HepG2 (cell line): ENCODE data around the gene SASS6. TPM values are rescaled to one million over a fixed set of nuclear protein-coding genes. Genes with fewer than 3 reads are reported as not detected.

Experiments
- ATAC-seq: fragments of 200-7000 bp; cut with Tn5 transposase; 3 replicates; pipeline ENCODE4 v1.9.1; 2020; ENCODE audit warnings: mild to moderate bottlenecking, moderate library complexity
- BruUV-seq: library from RNA; stranded (reverse); fragments of 400-500 nt; replicated peaks from 2 replicates; lab custom pipeline; 2021; lab: Mats Ljungman, UMichigan
- CTCF ChIA-PET: fragments of 300-600 bp; formaldehyde crosslinking; extraction: SDS; loops from one replicate; lab custom pipeline; 2021; ENCODE audit warnings: low total read pairs, inconsistent platforms, low intra/inter-chr PET ratio; lab: Yijun Ruan, JAX
- POLR2A ChIA-PET: fragments of 350-600 bp; sonication (Branson Sonifier 250); formaldehyde crosslinking; loops from one replicate; lab custom pipeline; 2020; ENCODE audit warnings: antibody characterized with exemption, inconsistent platforms; lab: Yijun Ruan, JAX
- DNase-seq: peaks from one replicate; pipeline ENCODE4 v3.0.0-alpha.2; 2015; ENCODE audit warnings: low spot score
- FAIRE-seq: peaks from 3 replicates; lab custom pipeline; 2011; peaks lifted over from hg19 to GRCh38; lab: Jason Lieb, UNC
- H2AFZ ChIP-seq: one replicate; pipeline ENCODE4 v1.6.1; 2011; ENCODE audit warnings: low read length, inconsistent platforms
- H3K27ac ChIP-seq: fragments of 300-600 bp; 3 replicates; pipeline ENCODE4 v1.8.0; 2011; ENCODE audit warnings: mixed run types, mild to moderate bottlenecking, mixed read lengths, low read length, inconsistent platforms; ENCODE audit not compliant: insufficient read depth; ENCODE audit errors: extremely low read length
- H3K27me3 ChIP-seq, 2 experiments: fragments of 200-600 bp in 1 of 2; 2 replicates in 1 of 2; 3 replicates in 1 of 2; pipeline versions ENCODE4 v1.6.0 to v1.8.0; 2011; ENCODE audit warnings: low read length in 2 of 2, mild to moderate bottlenecking in 2 of 2, moderate library complexity in 2 of 2, inconsistent platforms in 1 of 2; ENCODE audit not compliant: insufficient read depth in 2 of 2, control insufficient read depth in 1 of 2
- H3K36me3 ChIP-seq, 2 experiments: fragments of 200-600 bp in 1 of 2; replicated peaks in 1 of 2; 2 replicates in 1 of 2; 3 replicates in 1 of 2; pipeline versions ENCODE4 v1.5.1 to v1.8.0; 2011; ENCODE audit warnings: low read length in 2 of 2, inconsistent platforms in 1 of 2; ENCODE audit not compliant: insufficient read depth in 2 of 2, control insufficient read depth in 1 of 2
- H3K4me1 ChIP-seq: 2 replicates; pipeline ENCODE4 v1.5.1; 2012; ENCODE audit warnings: low read length, inconsistent platforms; ENCODE audit not compliant: insufficient read depth
- H3K4me2 ChIP-seq: 2 replicates; pipeline ENCODE4 v1.6.0; 2011; ENCODE audit warnings: low read depth, low read length, inconsistent platforms
- H3K4me3 ChIP-seq, 3 experiments: fragments of 200-600 bp in 1 of 3; sonication (generic), shearing (Covaris generic) in 1 of 3; replicated peaks in 1 of 3; 2 replicates each; pipeline ENCODE4 v1.5.1; 2011 to 2016; ENCODE audit warnings: low read length in 3 of 3, inconsistent platforms in 2 of 3, low read depth in 2 of 3, mild to moderate bottlenecking in 2 of 3, control low read depth in 1 of 3, mixed read lengths in 1 of 3; ENCODE audit not compliant: insufficient read depth in 1 of 3
- H3K79me2 ChIP-seq: one replicate; pipeline ENCODE4 v1.6.1; 2011; ENCODE audit warnings: low read length, inconsistent platforms; ENCODE audit not compliant: insufficient read depth
- H3K9ac ChIP-seq: 2 replicates; pipeline ENCODE4 v1.6.0; 2011; ENCODE audit warnings: mild to moderate bottlenecking, low read depth, low read length, inconsistent platforms; ENCODE audit not compliant: insufficient read depth
- H3K9me3 ChIP-seq: 2 replicates; pipeline ENCODE4 v1.5.1; 2012; ENCODE audit warnings: mild to moderate bottlenecking, low read length
- H4K20me1 ChIP-seq: 2 replicates; pipeline ENCODE4 v1.6.0; 2011; ENCODE audit warnings: inconsistent platforms, mild to moderate bottlenecking, low read length, moderate library complexity; ENCODE audit not compliant: insufficient read depth
- DNMT3B ChIP-seq: conservative IDR thresholded peaks from 2 replicates; pipeline ENCODE4 v1.6.1; 2016; ENCODE audit warnings: missing biosample characterization, control low read depth
- ETV6 ChIP-seq: sonication (generic); formaldehyde crosslinking; conservative IDR thresholded peaks from 2 replicates; pipeline ENCODE4 v1.4.0; 2020; ENCODE audit warnings: missing genetic modification reagents
- FOXA3 ChIP-seq: IDR thresholded peaks from 2 replicates; pipeline ENCODE4 v1.6.1; 2016; ENCODE audit warnings: missing genetic modification reagents, missing compliant biosample characterization
- KMT2B ChIP-seq: IDR thresholded peaks from 2 replicates; pipeline ENCODE4 v1.6.1; 2016; ENCODE audit warnings: missing genetic modification reagents, missing compliant biosample characterization
- NCOA2 ChIP-seq: sonication (generic); formaldehyde crosslinking; IDR thresholded peaks from 2 replicates; pipeline ENCODE4 v1.8.0; 2022; ENCODE audit warnings: inconsistent platforms
- POLR2A ChIP-seq, 2 experiments: IDR thresholded peaks; 2 replicates each; pipeline ENCODE4 v1.6.1; 2011; ENCODE audit warnings: low read depth in 2 of 2, low read length in 2 of 2, mild to moderate bottlenecking in 1 of 2, moderate library complexity in 1 of 2; ENCODE audit not compliant: insufficient read depth in 1 of 2
- PRDM10 ChIP-seq: sonication (generic); formaldehyde crosslinking; IDR thresholded peaks from 2 replicates; pipeline ENCODE4 v1.4.0; 2020; ENCODE audit warnings: low read depth, missing genetic modification reagents
- SMAD9 ChIP-seq: sonication (generic); formaldehyde crosslinking; IDR thresholded peaks from 2 replicates; pipeline ENCODE4 v1.5.1; 2020; ENCODE audit warnings: mild to moderate bottlenecking, missing genetic modification reagents
- TAF1 ChIP-seq: sonication (generic); formaldehyde crosslinking; IDR thresholded peaks from 2 replicates; pipeline ENCODE4 v1.4.0; 2020; ENCODE audit warnings: missing genetic modification reagents
- YY1 ChIP-seq: IDR thresholded peaks from 2 replicates; pipeline ENCODE4 v1.6.1; 2011; ENCODE audit warnings: low read length, low read depth, moderate library complexity, mild to moderate bottlenecking; ENCODE audit not compliant: insufficient read depth, insufficient replicate concordance
- ZBTB21 ChIP-seq: sonication (generic); formaldehyde crosslinking; IDR thresholded peaks from 2 replicates; pipeline ENCODE4 v1.4.0; 2020; ENCODE audit warnings: missing genetic modification reagents
- ZBTB8A ChIP-seq: sonication (generic); formaldehyde crosslinking; IDR thresholded peaks from 2 replicates; pipeline ENCODE4 v1.4.0; 2020; ENCODE audit warnings: mild to moderate bottlenecking, low read depth, missing genetic modification reagents, borderline replicate concordance
- WGBS: methylation state at CpG from one replicate; pipeline ENCODE4 v1.1.6; 2017; ENCODE audit warnings: low lambda C conversion rate; 5-methylcytosine and 5-hydroxymethylcytosine counted together
- in situ Hi-C: cut with HindIII; loops from 2 replicates; pipeline ENCODE4 v1.10.0; 2017; ENCODE audit warnings: low pct_unique_long_range_greater_than_20kb; ENCODE audit not compliant: extremely low pct_ligation_motif_present
- intact Hi-C: fragments of 100-400 bp; cut with micrococcal nuclease; formaldehyde crosslinking; loops from one replicate; pipeline ENCODE4 v1.10.0; 2022; ENCODE audit not compliant: unreplicated experiment
- polyA plus RNA-seq, 8 experiments: library from polyadenylated mRNA; depleted of rRNA in 3 of 8; stranded (reverse) in 7 of 8; unstranded in 1 of 8; fragments of >200 nt; fragmentation: Illumina TruSeq in 4 of 8; extraction: Trizol in 4 of 8; gene quantifications; 2 replicates each; pipeline versions ENCODE4 v1.2.1 to v1.2.3, GENCODE V29; 2011 to 2016; ENCODE audit warnings: low read depth in 4 of 8, missing spikeins in 1 of 8, mixed read lengths in 1 of 8; ENCODE audit not compliant: insufficient read depth in 1 of 8
- total RNA-seq, 5 experiments: library from RNA; depleted of rRNA; stranded (reverse); fragments of >200 nt; fragmentation: Illumina TruSeq; extraction: Trizol; gene quantifications; 2 replicates each; pipeline ENCODE4 v1.2.3, GENCODE V29; 2016; ENCODE audit warnings: low read depth in 1 of 5
- TF ChIP-seq, protein P1 (sequence below): sonication (generic); formaldehyde crosslinking; IDR thresholded peaks from 2 replicates; pipeline ENCODE4 v1.5.0; 2020; ENCODE audit warnings: mild to moderate bottlenecking, missing genetic modification reagents
- TF ChIP-seq, protein P2 (sequence below): IDR thresholded peaks from 2 replicates; pipeline ENCODE4 v1.6.1; 2016; ENCODE audit warnings: missing biosample characterization, missing genetic modification reagents, low read depth
- TF ChIP-seq, protein P3 (sequence below): sonication (generic); formaldehyde crosslinking; IDR thresholded peaks from 2 replicates; pipeline ENCODE4 v1.4.0; 2020; ENCODE audit warnings: missing genetic modification reagents

SASS6 gene
- total and polyA plus RNA-seq, 2 of the 13 experiments (the other 11 are each of a cell fraction or from before 2014, with no cell fraction given) = 2.3 to 10.7 TPM

GRCh38 chr1:100051893-100052292 lies 80.8 kb downstream of the SASS6 start:
- ChIA-PET POLR2A (interaction anchor here (1.3 kb wide), 1 partner anchor 14 kb away, joined by 8 read pairs; a partner anchor contains a TSS), CTCF (no interaction called here)
- peaks cover 67% of the 10 kb centered on the region for H3K79me2 ChIP-seq
- TF ChIP-seq ZBTB8A (CRISPR knock-in tag) = no peak
- no peak for TF ChIP-seq DNMT3B
- no peak for TF ChIP-seq ZBTB21
- TF ChIP-seq SMAD9 (CRISPR knock-in tag) = no peak
- no peak for TF ChIP-seq FOXA3 (CRISPR knock-in tag)
- TF ChIP-seq NCOA2 (CRISPR knock-in tag) = no peak
- no peak for TF ChIP-seq POLR2A (IDR thresholded peaks at IDR 0.05; ENCODE audit: insufficient read depth in 1 of 2, low read depth in 2 of 2, low read length in 2 of 2)
- no peak for TF ChIP-seq ETV6
- TF ChIP-seq, protein P1, sequence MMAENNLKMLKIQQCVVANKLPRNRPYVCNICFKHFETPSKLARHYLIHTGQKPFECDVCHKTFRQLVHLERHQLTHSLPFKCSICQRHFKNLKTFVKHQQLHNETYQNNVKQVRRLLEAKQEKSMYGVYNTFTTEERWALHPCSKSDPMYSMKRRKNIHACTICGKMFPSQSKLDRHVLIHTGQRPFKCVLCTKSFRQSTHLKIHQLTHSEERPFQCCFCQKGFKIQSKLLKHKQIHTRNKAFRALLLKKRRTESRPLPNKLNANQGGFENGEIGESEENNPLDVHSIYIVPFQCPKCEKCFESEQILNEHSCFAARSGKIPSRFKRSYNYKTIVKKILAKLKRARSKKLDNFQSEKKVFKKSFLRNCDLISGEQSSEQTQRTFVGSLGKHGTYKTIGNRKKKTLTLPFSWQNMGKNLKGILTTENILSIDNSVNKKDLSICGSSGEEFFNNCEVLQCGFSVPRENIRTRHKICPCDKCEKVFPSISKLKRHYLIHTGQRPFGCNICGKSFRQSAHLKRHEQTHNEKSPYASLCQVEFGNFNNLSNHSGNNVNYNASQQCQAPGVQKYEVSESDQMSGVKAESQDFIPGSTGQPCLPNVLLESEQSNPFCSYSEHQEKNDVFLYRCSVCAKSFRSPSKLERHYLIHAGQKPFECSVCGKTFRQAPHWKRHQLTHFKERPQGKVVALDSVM (CRISPR knock-in tag) = no peak
- no peak for TF ChIP-seq KMT2B (CRISPR knock-in tag)
- TF ChIP-seq YY1 = no peak
- TF ChIP-seq PRDM10 = no peak
- TF ChIP-seq, protein P2, sequence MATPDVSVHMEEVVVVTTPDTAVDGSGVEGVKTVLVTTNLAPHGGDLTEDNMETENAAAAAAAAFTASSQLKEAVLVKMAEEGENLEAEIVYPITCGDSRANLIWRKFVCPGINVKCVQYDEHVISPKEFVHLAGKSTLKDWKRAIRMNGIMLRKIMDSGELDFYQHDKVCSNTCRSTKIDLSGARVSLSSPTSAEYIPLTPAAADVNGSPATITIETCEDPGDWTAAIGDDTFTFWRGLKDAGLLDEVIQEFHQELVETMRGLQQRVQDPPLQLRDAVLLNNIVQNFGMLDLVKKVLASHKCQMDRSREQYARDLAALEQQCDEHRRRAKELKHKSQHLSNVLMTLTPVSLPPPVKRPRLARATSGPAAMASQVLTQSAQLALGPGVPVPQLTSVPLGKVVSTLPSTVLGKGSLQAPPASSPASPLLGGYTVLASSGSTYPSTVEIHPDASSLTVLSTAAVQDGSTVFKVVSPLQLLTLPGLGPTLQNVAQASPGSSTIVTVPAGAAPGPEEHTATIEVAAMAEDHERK (CRISPR knock-in tag) = no peak
- TF ChIP-seq, protein P3, sequence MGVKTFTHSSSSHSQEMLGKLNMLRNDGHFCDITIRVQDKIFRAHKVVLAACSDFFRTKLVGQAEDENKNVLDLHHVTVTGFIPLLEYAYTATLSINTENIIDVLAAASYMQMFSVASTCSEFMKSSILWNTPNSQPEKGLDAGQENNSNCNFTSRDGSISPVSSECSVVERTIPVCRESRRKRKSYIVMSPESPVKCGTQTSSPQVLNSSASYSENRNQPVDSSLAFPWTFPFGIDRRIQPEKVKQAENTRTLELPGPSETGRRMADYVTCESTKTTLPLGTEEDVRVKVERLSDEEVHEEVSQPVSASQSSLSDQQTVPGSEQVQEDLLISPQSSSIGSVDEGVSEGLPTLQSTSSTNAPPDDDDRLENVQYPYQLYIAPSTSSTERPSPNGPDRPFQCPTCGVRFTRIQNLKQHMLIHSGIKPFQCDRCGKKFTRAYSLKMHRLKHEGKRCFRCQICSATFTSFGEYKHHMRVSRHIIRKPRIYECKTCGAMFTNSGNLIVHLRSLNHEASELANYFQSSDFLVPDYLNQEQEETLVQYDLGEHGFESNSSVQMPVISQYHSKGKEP (CRISPR knock-in tag) = no peak
- no peak for TF ChIP-seq TAF1 (CRISPR knock-in tag)
- peaks cover 8% of the 10 kb centered on the region; the same call in 1 of the 2 replicates for H3K4me1 ChIP-seq
- no TSS peak for BruUV-seq
- DNase-seq = no peak
- FAIRE-seq = no peak
- no peaks in the 10 kb centered on the region for H3K27me3 ChIP-seq
- no peak overlapping the region for H3K9ac ChIP-seq
- 100% methylated on average over 1 of the region's 1 CpG for WGBS
- H3K36me3 ChIP-seq = peaks cover 0 to 10% of the 10 kb centered on the region in 2 experiments; a peak in 3 of 5 replicates
- no peak overlapping the region for H3K4me3 ChIP-seq
- in situ Hi-C loops (no loop called here), intact Hi-C loops (no loop called here)
- no peaks in the 10 kb centered on the region for H3K9me3 ChIP-seq
- H3K4me2 ChIP-seq = no peak overlapping the region
- H3K27ac ChIP-seq = no peak overlapping the region
- no peak overlapping the region for H2AFZ ChIP-seq
- no peak for ATAC-seq
- peaks cover 10% of the 10 kb centered on the region for H4K20me1 ChIP-seq
